ENCODE results near the gene GPAT3.
"Not testable (repeated sequence)": the region's sequence is repeated elsewhere in the genome, so short reads cannot be mapped to it uniquely, and the experiment has no call there.

GPAT3 gene

GRCh38 chr4:83572848-83573247 is 36.9 kb downstream of the GPAT3 start:
- no peak for TF ChIP-seq CTCF (IDR thresholded peaks at IDR 0.05; ENCODE audit: control insufficient read depth, insufficient read depth, low read depth, low read length, missing control alignments)
- no peak overlapping the region for H3K4me3 ChIP-seq (ENCODE audit: control insufficient read depth, low read depth, low read length)
- DNase-seq (ENCODE audit: low read depth) = no peak

DNA sequence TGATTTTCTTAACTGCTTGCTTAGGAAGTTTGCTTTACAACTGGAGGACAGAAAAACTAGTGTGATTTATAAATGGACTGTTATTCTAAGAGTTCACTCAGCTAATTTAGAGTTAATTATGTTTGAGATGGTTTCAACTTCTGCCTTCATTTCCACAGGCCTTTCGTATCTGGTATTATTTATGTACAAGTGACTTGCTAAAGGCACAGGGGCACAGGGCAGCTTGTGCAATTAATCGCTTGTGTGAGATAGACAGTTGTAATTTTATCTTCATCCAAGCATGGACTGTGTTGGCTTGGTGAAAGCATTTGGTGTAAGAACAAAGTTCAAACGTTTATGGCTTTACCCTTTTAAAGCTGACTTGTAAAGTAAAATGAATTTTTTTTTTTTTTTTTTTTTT is 38.3 kb downstream of the GPAT3 start:
- TF ChIP-seq CTCF (IDR thresholded peaks at IDR 0.05; ENCODE audit: control insufficient read depth, insufficient read depth, low read depth, low read length, missing control alignments) = no peak
- no peak for DNase-seq (ENCODE audit: low read depth)
- H3K4me3 ChIP-seq (ENCODE audit: control insufficient read depth, low read depth, low read length) = no peak overlapping the region

GRCh38 chr4:83576237-83576636 is 40.3 kb downstream of the GPAT3 start:
- DNase-seq (ENCODE audit: low read depth); H3K4me3 ChIP-seq (ENCODE audit: control insufficient read depth, low read depth, low read length): not testable (repeated sequence)

DNA sequence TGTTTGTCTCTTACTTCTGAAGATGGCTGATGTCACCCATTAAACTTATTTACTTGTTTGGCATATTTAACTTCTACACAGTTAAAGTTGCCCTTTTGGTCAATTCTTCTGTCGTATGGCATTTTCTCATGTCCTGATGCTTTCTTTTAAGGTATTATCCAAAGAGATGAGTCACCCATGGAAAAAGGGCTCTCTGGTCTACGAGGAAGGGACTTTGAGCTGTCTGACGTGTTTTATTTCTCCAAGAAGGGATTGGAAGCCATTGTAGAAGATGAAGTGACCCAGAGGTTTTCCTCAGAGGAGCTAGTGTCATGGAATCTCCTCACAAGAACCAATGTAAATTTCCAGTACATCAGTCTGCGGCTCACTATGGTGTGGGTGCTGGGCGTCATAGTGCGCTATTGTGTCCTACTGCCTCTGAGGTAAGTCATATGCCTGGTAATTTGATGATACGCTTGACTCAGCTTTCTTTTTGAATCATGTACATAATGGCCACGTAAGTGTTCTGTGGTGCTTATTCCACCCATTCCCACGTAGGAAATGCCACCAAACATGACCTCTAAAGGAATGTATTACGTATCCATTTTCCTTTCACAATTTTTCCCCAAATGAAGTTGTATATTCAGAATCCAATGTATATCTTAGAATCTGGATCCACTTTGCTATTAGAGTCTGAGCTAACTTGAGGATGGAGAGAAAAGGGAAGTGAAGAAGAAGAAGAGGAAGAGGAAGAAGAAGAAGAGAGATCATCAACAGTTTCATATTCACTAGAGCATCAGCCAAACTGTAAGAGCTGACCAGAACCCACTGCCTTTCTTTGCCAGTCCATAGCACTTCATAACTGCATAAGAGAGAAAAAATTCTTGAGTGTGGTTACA is 45.7 kb downstream of the GPAT3 start:
- TF ChIP-seq CTCF (IDR thresholded peaks at IDR 0.05; ENCODE audit: control insufficient read depth, insufficient read depth, low read depth, low read length, missing control alignments) = no peak
- H3K4me3 ChIP-seq (ENCODE audit: control insufficient read depth, low read depth, low read length) = no peak overlapping the region
- DNase-seq (ENCODE audit: low read depth) = no peak

GRCh38 chr4:83582289-83582785 is 46.4 kb downstream of the GPAT3 start:
- peak; percentile 2 for TF ChIP-seq CTCF (IDR thresholded peaks at IDR 0.05; ENCODE audit: control insufficient read depth, insufficient read depth, low read depth, low read length, missing control alignments)
- no peak overlapping the region for H3K4me3 ChIP-seq (ENCODE audit: control insufficient read depth, low read depth, low read length)
- DNase-seq (ENCODE audit: low read depth) = peak; percentile 37

DNA sequence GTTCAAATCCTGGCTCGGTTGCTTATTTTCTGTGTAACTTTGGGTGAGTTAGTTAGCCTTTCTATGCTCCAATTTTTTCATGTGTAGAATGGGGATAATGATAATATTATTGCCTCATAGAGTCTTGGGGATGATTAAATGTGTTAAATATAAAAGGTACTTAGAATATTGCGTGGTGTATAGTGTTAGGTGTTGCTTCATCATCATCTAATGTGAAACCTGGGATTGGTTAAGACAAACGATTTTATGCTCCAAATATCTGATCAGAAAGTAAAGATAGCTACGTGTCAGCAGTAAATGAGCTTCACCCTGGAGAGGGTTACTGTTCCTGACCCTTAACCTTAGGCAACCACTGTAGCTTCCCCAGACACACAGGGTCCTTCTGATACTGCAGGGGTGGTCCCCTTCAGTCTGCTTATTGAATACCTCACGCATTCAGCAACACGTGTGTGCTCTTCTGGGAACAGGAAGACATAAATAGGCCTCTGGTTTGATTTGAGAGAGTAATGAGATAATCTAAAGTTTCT is 50.1 kb downstream of the GPAT3 start:
- H3K4me3 ChIP-seq (ENCODE audit: control insufficient read depth, low read depth, low read length) = no peak overlapping the region
- no peak for TF ChIP-seq CTCF (IDR thresholded peaks at IDR 0.05; ENCODE audit: control insufficient read depth, insufficient read depth, low read depth, low read length, missing control alignments)
- DNase-seq (ENCODE audit: low read depth) = no peak

DNA sequence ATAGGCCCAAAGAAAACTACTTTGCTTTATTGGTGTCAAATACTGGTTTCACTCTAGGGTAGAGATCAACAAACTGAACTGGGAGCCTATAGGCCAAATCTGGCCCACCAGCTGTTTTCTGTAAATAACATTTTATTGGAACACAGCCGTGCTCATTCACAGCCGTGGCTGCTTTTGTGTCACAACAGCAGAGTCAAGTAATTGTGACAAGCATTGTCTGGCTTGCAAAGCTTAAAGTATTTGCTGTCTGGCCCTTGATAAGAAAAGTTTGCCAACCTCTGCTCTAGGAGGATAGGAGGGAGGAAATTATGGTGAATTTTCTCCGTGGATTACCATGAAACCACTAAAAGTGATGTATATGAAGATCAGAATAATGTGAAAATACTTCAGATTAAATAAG is 53.4 kb downstream of the GPAT3 start:
- no peak for TF ChIP-seq CTCF (IDR thresholded peaks at IDR 0.05; ENCODE audit: control insufficient read depth, insufficient read depth, low read depth, low read length, missing control alignments)
- no peak overlapping the region for H3K4me3 ChIP-seq (ENCODE audit: control insufficient read depth, low read depth, low read length)
- DNase-seq (ENCODE audit: low read depth) = no peak

Data from AG09309 (cell line).